OCI-LY1 (cell line): ENCODE results near the gene HS3ST4.

Source experiments
- H2AFZ ChIP-seq: fragments of 200-600 bp; sonication (generic), shearing (Covaris generic); 2 replicates; pipeline ENCODE4 v1.6.0; 2014; ENCODE audit warnings: antibody characterized with exemption, mild to moderate bottlenecking, low read length
- H3F3A ChIP-seq: fragments of 200-600 bp; sonication (generic), shearing (Covaris generic); 2 replicates; pipeline ENCODE4 v1.6.0; 2014; ENCODE audit warnings: mild to moderate bottlenecking, antibody characterized with exemption, low read length, moderate library complexity; ENCODE audit not compliant: insufficient read depth
- H3K27ac ChIP-seq: fragments of 200-600 bp; sonication (generic); 2 replicates; pipeline ENCODE4 v1.5.1; 2014; ENCODE audit warnings: low read length, mixed run types, mild to moderate bottlenecking, low read depth; ENCODE audit not compliant: poor library complexity, severe bottlenecking
- H3K27me3 ChIP-seq: fragments of 200-600 bp; sonication (generic); 2 replicates; pipeline ENCODE4 v1.6.0; 2014; ENCODE audit warnings: antibody characterized with exemption, mild to moderate bottlenecking, low read length, moderate library complexity; ENCODE audit not compliant: insufficient read depth
- H3K36me3 ChIP-seq: fragments of 200-600 bp; sonication (generic); 2 replicates; pipeline ENCODE4 v1.6.1; 2014; ENCODE audit warnings: mild to moderate bottlenecking, antibody characterized with exemption, low read length, moderate library complexity, mixed read lengths; ENCODE audit not compliant: insufficient read depth
- H3K4me1 ChIP-seq: fragments of 200-600 bp; sonication (generic); 2 replicates; pipeline ENCODE4 v1.5.1; 2014; ENCODE audit warnings: mild to moderate bottlenecking, low read length, moderate library complexity; ENCODE audit not compliant: insufficient read depth, severe bottlenecking
- H3K4me2 ChIP-seq: fragments of 200-600 bp; sonication (generic), shearing (Covaris generic); 2 replicates; pipeline ENCODE4 v1.6.1; 2014; ENCODE audit warnings: low read length
- H3K4me3 ChIP-seq: fragments of 200-600 bp; sonication (generic); 2 replicates; pipeline ENCODE4 v1.5.1; 2014; ENCODE audit warnings: low read length, low read depth, mild to moderate bottlenecking, mixed read lengths; ENCODE audit not compliant: poor library complexity, severe bottlenecking
- H3K79me2 ChIP-seq: fragments of 200-600 bp; shearing (Covaris generic); 2 replicates; pipeline ENCODE4 v1.6.1; 2016; ENCODE audit warnings: mixed run types, low read length, mixed read lengths; ENCODE audit not compliant: insufficient read depth
- H3K9ac ChIP-seq: fragments of 200-600 bp; sonication (generic), shearing (Covaris generic); 2 replicates; pipeline ENCODE4 v1.6.1; 2014; ENCODE audit warnings: mild to moderate bottlenecking, low read length, mixed read lengths
- H3K9me2 ChIP-seq: fragments of 200-600 bp; sonication (generic), shearing (Covaris generic); 2 replicates; pipeline ENCODE4 v1.6.1; 2014; ENCODE audit warnings: low read depth, mild to moderate bottlenecking, low read length, mixed read lengths
- H3K9me3 ChIP-seq: fragments of 200-600 bp; shearing (Covaris generic); 2 replicates; pipeline ENCODE4 v1.6.1; 2014; ENCODE audit warnings: low read length, mixed read lengths
- H4K20me1 ChIP-seq: fragments of 200-600 bp; sonication (generic), shearing (Covaris generic); 2 replicates; pipeline ENCODE4 v1.6.0; 2016; ENCODE audit warnings: mild to moderate bottlenecking, low read length; ENCODE audit not compliant: insufficient read depth
- CTCF ChIP-seq: fragments of 200-600 bp; sonication (generic), shearing (Covaris generic); IDR thresholded peaks from 2 replicates; pipeline ENCODE4 v1.5.1; 2017; ENCODE audit warnings: mild to moderate bottlenecking, antibody characterized with exemption, low read length, moderate library complexity, mixed read lengths
- EZH2 ChIP-seq: fragments of 200-600 bp; sonication (generic), shearing (Covaris generic); IDR thresholded peaks from 2 replicates; pipeline ENCODE4 v1.8.0; 2017; ENCODE audit warnings: borderline replicate concordance, mixed run types, mild to moderate bottlenecking, antibody characterized with exemption, low read length, moderate library complexity, mixed read lengths

The HS3ST4 gene

DNA sequence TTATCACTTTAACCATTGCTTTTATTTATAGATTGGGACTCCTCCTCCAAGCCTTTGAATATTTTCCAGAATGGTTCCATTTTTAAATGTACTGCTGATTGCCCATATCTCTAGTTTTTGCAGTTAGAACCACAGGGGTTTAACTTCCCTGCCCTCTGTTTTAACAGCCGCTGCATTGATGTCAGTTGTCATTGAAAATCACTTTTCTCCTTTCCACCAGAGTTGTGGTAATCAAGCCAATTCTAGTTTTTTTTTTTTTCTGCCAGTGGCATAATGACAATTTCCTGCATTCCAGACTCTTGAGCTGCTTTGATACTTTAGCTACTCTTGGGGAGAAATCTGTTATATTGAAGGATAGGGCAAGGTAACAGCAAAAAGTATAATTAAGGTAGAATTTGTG, 91.5 kb downstream of the HS3ST4 start:
- Histone ChIP-seq H3K36me3 (no peaks in the 10 kb centered on the region), H3K4me2 (no peak overlapping the region), H4K20me1 (no peaks in the 10 kb centered on the region), H3K27me3 (no peaks in the 10 kb centered on the region), H3K4me3 (no peak overlapping the region), H3K9ac (no peak overlapping the region), H3F3A (no peaks in the 10 kb centered on the region), H3K4me1 (no peaks in the 10 kb centered on the region), H3K27ac (no peak overlapping the region), H3K9me2 (no peaks in the 10 kb centered on the region), H3K79me2 (no peaks in the 10 kb centered on the region), H3K9me3 (no peaks in the 10 kb centered on the region), H2AFZ (no peak overlapping the region)
- TF ChIP-seq EZH2 (no peak), CTCF (no peak)

- no peaks in the 10 kb centered on the region for H4K20me1 ChIP-seq
- H2AFZ ChIP-seq: no peak overlapping the region
- H3K27me3 ChIP-seq: no peaks in the 10 kb centered on the region
- H3K36me3 ChIP-seq: no peaks in the 10 kb centered on the region
- no peak overlapping the region for H3K4me2 ChIP-seq
- H3K4me3 ChIP-seq: no peak overlapping the region
- no peak overlapping the region for H3K9ac ChIP-seq
- no peaks in the 10 kb centered on the region for H3K4me1 ChIP-seq
- no peaks in the 10 kb centered on the region for H3K79me2 ChIP-seq
- no peaks in the 10 kb centered on the region for H3K9me2 ChIP-seq
- no peak overlapping the region for H3K27ac ChIP-seq
- TF ChIP-seq EZH2: no peak
- no peaks in the 10 kb centered on the region for H3F3A ChIP-seq
- no peaks in the 10 kb centered on the region for H3K9me3 ChIP-seq
Observed at GRCh38 chr16:25785361-25785760, 93.6 kb downstream of the HS3ST4 start.

DNA sequence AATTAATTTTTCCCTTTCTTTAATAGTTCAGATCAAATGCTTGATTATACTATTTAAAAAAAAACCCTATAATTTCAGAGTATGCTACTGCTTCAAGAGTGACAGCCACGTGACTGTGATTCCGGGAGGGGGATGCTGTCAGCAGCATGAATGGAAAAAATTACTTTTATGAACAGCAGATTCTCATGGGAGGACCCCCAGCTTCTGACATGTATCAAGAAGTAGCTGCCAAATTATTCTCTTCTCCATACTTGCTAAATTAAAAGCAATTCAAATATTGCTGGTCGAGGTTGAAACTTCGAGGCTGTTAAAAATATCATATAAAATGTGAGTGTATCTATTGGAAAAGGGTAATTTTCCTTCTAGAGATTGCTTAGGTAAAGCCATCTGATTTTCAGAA, 95.0 kb downstream of the HS3ST4 start:
- Histone ChIP-seq H3K9me2 (no peaks in the 10 kb centered on the region), H3F3A (no peaks in the 10 kb centered on the region), H3K4me3 (no peak overlapping the region), H3K79me2 (no peaks in the 10 kb centered on the region), H3K9me3 (no peaks in the 10 kb centered on the region), H3K4me2 (no peak overlapping the region), H3K36me3 (no peaks in the 10 kb centered on the region), H3K4me1 (no peaks in the 10 kb centered on the region), H3K27ac (no peak overlapping the region), H3K27me3 (no peaks in the 10 kb centered on the region), H2AFZ (no peak overlapping the region), H3K9ac (no peak overlapping the region), H4K20me1 (no peaks in the 10 kb centered on the region)
- TF ChIP-seq CTCF: no peak
- TF ChIP-seq EZH2: no peak

DNA sequence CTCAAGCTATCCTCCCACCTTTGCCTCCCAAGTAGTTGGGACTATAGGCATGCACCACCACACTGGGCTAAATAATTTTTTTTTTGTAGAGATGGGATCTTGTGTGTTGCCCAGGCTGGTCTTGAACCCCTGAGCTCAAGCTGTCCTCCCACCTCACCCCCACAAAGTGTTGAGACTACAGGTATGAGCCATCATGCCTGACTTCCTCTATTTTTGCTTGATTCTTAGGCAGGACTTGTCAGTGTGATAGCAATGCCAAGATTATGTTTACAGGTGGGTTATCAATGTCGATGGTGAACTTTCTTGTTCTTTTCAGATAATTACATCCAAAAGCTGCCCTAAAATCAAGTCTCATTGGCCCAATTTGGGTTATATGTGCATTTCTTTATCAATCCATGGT, 96.9 kb downstream of the HS3ST4 start:
- H3K79me2 ChIP-seq: no peaks in the 10 kb centered on the region
- no peaks in the 10 kb centered on the region for H3K4me1 ChIP-seq
- H3K9me2 ChIP-seq: no peaks in the 10 kb centered on the region
- H3K9ac ChIP-seq: no peak overlapping the region
- no peak overlapping the region for H3K27ac ChIP-seq
- no peak overlapping the region for H3K4me3 ChIP-seq
- no peaks in the 10 kb centered on the region for H3F3A ChIP-seq
- no peaks in the 10 kb centered on the region for H3K36me3 ChIP-seq
- TF ChIP-seq EZH2: no peak
- TF ChIP-seq CTCF: no peak
- H2AFZ ChIP-seq: no peak overlapping the region
- H3K27me3 ChIP-seq: no peaks in the 10 kb centered on the region
- H4K20me1 ChIP-seq: no peaks in the 10 kb centered on the region
- H3K4me2 ChIP-seq: no peak overlapping the region
- no peaks in the 10 kb centered on the region for H3K9me3 ChIP-seq
